GM12878 (cell line): ENCODE data around the gene PXMP4.

Source experiments
- CBFB ChIP-seq: IDR thresholded peaks from 2 replicates; pipeline ENCODE4 v1.6.1; 2016; ENCODE audit warnings: antibody characterized with exemption, low read depth
- RAD21 ChIP-seq: IDR thresholded peaks from 2 replicates; pipeline ENCODE4 v1.6.1; 2011; ENCODE audit warnings: mild to moderate bottlenecking, low read depth, low read length, moderate library complexity; ENCODE audit not compliant: insufficient read depth

GRCh38 chr20:33672426-33673113 lies 47.5 kb downstream of the PXMP4 start:
- TF ChIP-seq RAD21 = no peak
- TF ChIP-seq CBFB = no peak
